ENCODE measurements around the gene PLP1.
"Not testable (repeated sequence)": the region's sequence is repeated elsewhere in the genome, so short reads cannot be mapped to it uniquely, and the experiment has no call there.

Gene PLP1

DNA sequence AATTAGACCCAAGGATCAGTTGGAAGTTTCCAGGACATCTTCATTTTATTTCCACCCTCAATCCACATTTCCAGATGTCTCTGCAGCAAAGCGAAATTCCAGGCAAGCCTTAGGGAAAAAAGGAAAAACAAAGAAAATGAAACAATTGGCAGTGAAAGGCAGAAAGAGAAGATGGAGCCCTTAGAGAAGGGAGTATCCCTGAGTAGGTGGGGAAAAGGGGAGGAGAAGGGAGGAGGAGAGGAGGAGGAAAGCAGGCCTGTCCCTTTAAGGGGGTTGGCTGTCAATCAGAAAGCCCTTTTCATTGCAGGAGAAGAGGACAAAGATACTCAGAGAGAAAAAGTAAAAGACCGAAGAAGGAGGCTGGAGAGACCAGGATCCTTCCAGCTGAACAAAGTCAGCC, at the start of gene PLP1:
Gene PLP1, plus strand, starts transcription at position 295 of the 400 bp plus-strand sequence. CDS start 156 bp downstream, outside the sequence.
- ATAC-seq = no peak

DNA sequence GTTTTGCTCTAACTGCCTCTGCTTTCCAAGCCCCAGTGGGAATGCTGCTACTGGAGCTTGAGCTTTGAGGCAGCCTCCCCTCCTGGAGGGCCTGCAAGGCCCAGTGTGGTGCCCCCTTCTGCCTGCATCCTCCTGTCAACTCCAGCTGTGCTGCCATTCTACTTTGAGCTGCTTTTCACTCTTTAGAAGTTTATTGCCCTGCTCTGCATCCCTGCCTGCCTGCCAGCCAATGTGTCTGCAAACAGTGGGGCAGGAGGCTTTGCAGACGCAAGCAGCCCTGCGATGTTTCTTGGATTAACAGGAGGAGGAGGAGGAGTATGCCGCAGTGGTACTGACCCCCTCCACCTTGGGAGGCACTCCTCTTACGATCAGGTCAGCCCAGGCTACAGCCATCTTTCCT, 49.5 kb upstream of the PLP1 start:
- ATAC-seq = no peak

- ATAC-seq = no peak
These were observed 47.6 kb upstream of the PLP1 start for GRCh38 chrX:103729015-103729414.

- ATAC-seq = no peak
These were observed 46.4 kb upstream of the PLP1 start for GRCh38 chrX:103730147-103730795.

DNA sequence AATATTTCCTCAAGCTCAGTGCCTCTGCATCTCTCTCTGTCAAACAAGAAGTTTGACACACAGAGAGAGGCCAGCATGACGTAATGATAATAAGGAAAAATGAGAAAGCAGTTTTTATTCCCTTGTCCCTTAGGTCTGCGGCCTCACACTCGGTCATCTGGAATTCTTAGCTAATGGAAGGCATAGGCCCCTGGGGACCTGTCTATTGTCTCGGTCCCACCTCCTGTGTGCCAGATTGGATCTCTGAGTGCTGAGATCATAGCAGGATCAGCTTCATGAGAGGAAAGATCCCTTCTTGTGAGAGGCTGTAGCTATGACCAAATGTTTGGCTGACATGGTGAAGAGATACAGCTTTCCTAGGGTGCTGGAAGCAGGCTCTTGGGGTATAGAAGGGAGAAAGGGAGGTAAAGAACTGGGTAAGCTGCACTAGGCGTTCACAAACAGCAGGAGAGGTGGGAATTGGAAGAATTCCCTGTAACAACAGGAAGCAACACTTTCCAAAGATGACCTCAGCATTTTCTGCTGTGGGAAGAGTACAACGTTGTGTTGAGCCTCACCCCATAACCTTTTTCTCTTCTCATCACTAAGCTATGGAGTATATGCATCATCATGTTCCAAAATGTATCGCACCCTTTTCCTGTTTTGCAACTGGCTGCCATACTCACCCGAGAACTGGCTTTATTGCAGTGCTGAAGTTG, 45.7 kb upstream of the PLP1 start:
- ATAC-seq = no peak

DNA sequence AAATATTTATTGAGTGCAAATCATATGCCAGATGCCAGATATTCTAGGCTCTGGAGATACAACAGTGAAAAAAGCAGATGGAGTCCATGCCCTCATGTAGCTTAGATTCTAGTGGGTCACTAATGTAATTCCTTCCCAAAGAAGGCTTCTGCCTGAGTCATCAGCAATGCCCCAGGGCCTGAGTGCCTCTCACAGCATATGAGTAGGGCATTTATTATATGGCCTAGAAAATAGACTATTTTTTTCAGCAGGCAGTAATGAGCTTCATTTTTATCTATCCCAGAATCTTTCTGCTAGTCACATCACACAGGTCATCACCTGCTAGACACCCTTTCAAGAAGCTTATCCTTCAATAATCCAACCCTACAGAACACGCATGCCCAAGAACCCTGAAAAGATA, 43.6 kb upstream of the PLP1 start:
- no peak for ATAC-seq

- no peak for ATAC-seq
These were observed 42.4 kb upstream of the PLP1 start for GRCh38 chrX:103734125-103734760.

GRCh38 chrX:103737696-103738095, 38.9 kb upstream of the PLP1 start:
- ATAC-seq = no peak

- no peak for ATAC-seq
These were observed 37.2 kb upstream of the PLP1 start for GRCh38 chrX:103739421-103739820.

- ATAC-seq = no peak
These were observed 34.8 kb upstream of the PLP1 start for GRCh38 chrX:103741879-103742278.

GRCh38 chrX:103742339-103742738, 34.3 kb upstream of the PLP1 start:
- no peak for ATAC-seq

- no peak for ATAC-seq
These were observed 29.5 kb upstream of the PLP1 start for GRCh38 chrX:103747163-103747562.

DNA sequence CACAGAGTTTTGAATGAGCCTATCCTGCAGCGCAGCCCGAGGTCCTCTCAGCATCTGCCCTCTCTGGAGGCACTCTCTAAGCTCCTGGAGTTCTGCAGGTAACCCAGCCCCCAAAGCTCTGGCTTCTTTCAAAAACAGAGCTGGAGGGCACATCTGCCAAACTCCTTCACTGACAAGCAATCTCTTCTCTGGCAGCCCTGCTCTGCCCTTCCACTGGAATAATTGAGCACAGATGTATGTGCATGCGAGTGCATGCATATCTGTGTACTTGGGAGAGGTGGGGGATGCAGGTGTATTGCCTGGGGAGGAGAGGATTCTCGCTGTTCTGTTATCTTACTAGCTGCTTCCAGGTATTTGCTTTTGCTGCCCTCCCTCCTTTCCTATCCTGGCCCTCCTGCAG, 22.2 kb upstream of the PLP1 start:
- no peak for ATAC-seq

DNA sequence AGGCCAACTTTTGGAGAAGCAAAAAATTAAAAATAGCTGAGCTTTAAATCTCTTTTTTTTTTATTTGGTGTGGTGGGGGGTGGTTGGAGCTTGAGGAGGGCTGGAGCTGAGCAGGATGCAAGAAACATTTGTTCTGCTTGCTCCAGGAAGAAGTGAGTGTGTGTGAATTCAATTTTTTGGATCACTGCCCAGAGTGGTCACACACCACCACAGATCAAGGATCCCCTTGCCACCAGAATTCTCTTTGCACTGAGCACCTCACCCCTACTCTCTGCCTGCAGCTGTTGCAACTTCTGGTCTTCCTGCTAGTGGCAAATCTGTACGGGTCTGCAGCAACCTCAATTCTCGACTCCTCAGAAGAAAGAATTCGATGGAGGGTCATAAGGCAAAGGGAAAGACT, 19.9 kb upstream of the PLP1 start:
- ATAC-seq = no peak

DNA sequence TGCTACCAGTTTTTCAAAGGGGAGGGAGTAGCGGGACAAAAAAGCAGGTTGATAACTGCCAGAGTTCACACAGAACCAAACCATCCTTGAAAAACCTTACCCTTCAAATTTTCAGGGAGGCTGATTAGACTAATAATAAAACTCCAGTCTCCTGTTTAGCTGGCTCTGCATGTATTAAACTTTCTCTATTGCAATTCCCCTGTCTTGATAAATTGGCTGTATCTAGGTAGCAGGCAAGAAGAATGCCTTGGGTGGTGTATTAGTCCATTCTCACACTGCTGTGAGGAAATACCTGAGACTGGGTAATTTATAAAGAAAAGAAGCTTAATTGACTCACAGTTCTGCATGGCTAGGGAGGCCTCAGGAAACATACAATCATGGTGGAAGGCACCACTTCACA, 18.1 kb upstream of the PLP1 start:
- no peak for ATAC-seq

DNA sequence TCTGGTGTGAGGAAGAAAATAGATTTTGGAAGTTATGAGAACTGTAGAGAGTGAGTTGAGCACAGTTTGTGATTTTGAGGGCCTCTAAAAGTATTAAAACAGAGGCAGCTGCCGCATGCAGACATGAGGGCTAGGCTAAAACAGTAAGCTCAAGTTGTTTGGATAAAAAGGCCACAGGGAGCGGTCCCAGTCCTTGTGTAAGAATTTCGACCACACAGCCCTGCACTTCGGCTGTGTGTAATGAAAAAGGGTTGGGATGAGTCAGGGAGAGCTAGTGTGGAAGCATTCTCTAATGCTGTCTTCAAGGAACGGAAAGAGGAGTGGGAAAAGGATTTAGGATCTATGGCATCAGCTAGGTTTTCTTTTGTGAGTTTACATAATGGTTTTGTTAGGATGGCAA, 13.1 kb upstream of the PLP1 start:
- ATAC-seq = not testable (repeated sequence)

DNA sequence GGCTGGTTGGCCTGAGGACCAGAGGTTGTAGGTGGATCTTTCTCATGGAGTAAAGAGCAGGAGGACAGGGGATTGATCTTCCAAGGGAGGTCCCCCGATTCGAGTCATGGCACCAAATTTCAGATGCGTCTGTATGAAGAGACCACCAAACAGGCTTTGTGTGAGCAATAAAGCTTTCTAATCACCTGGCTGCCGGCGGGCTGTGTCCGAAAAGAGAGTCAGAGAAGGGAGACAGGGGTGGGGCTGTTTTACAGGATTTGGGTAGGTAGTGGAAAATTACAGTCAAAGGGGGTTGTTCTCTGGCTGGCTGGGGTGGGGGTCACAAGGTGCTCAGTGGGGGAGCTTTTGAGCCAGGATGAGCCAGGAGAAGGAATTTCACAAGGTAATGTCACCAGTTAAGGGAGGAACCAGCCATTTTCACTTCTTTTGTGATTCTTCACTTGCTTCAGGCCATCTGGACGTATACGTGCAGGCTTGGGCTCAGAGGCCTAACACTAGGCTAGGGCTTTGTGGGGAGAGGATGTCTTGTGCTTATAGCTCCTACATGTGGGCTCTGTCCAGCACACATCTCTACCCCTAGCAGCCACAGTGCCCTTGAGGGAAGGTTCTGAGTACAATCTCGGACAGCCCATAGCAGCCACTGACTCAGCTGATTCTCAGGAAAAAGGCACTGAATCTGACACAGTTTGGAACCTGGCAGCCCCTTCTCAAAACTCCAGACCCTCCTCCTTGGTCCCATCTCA, 9.7 kb upstream of the PLP1 start:
- not testable (repeated sequence) for ATAC-seq

DNA sequence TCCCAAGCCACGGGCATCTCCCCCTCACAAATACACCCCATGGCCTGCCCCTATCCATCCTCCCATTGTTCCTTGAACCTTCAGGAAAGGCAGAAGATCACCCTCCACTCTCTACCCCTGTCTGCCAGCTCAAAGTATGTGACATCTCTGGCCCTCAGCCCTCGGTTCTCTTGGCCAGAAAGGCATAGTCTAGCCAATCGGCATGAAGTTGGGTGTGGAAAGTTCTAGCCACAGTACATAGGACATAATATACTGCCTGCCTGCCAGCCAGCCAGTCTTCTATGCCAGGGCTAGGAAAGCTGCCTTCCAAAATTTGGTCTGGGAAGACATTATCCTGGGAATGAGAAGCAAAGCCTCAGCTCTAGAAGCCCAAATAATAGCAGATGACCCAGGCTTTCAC, 3.2 kb upstream of the PLP1 start:
- ATAC-seq = no peak

GRCh38 chrX:103774070-103774642, 2.5 kb upstream of the PLP1 start:
- ATAC-seq = no peak

DNA sequence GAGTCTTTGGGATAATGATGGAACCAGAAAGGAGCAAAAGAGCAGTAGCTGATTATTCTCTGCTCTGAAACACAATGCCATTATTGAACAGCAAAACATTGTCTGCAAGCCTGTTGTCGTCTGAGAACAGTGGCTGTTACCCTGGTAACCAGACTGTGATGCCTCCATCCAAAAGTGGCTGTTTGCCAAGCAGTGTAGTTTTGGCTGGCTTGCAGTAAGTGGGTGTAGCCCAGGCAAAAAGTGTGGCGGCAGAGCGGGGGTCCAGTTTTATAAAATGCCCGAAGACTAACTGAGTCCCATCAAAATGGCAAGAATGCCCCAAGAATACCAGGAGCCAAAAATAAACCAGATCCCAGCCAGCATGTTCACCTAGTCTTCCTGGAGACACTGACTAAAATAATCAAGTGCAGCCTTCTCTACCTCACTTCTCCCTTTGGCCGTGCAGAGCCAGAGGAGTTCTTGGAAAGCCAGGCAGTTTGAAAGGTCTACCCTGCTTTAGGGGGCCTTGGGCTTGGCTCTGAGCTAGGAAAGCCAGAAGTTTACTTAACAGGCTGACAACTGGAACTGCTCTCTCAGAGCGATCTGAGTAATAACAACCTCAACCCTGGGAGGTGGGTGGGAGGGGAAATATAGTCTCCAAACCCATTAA, 2.6 kb downstream of the PLP1 start:
- ATAC-seq = no peak

GRCh38 chrX:103780336-103781061, 3.9 kb downstream of the PLP1 start:
- no peak for ATAC-seq

DNA sequence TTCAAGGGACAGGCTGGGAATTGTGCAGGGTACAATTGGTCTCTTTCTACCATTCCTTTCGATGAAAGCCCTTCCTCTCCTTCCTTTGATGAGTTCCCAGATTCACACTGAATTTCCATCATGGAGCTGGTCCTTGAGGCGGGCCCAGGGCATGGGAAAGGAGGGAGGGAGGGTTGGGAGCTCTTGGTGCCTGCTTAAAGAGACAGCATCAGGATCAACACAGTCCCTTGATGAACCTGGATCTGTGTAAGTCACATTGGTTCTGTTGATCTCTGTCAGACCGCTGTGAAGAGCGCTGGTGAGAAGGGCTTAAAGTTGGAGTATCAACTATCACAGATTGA, 4.4 kb downstream of the PLP1 start:
- ATAC-seq = no peak

All from activated CD4-positive, CD25-positive, alpha-beta regulatory T cell treated with anti-CD3 and anti-CD28 coated beads, Interleukin-2, amount 50 U/mL, for 24 hours (primary cell).